Mesodermal cell (in vitro differentiated cells): Measurements from ENCODE around the gene ZNF296.
"Not testable (repeated sequence)": the region's sequence is repeated elsewhere in the genome, so short reads cannot be mapped to it uniquely, and the experiment has no call there.

Experiments
- H3K27ac ChIP-seq: 2 replicates; pipeline ENCODE4 v1.7.0; 2013; ENCODE audit warnings: mild to moderate bottlenecking, low read depth, low read length, moderate library complexity; ENCODE audit not compliant: severe bottlenecking
- H3K36me3 ChIP-seq: 2 replicates; pipeline ENCODE4 v1.7.1; 2013; ENCODE audit warnings: mild to moderate bottlenecking, low read length, moderate library complexity; ENCODE audit not compliant: control insufficient read depth, insufficient read depth
- H3K4me1 ChIP-seq: one replicate; pipeline ENCODE4 v1.7.1; 2013; ENCODE audit warnings: mild to moderate bottlenecking, low read length; ENCODE audit not compliant: insufficient read depth, control insufficient read depth, poor library complexity, severe bottlenecking
- H3K4me3 ChIP-seq: 2 replicates; pipeline ENCODE4 v1.7.0; 2013; ENCODE audit warnings: low read length, control low read depth, mild to moderate bottlenecking; ENCODE audit not compliant: insufficient read depth, poor library complexity, severe bottlenecking; ENCODE audit errors: extremely low read depth
- H3K9me3 ChIP-seq: 2 replicates; pipeline ENCODE4 v1.7.1; 2013; ENCODE audit warnings: mild to moderate bottlenecking, low read length, moderate library complexity; ENCODE audit not compliant: control insufficient read depth
- WGBS, 2 experiments: methylation state at CpG; one replicate each; pipeline ENCODE4 v1.1.5; 2013; ENCODE audit warnings: missing lambda C conversion rate in 2 of 2; ENCODE audit not compliant: insufficient coverage in 2 of 2; 5-methylcytosine and 5-hydroxymethylcytosine counted together

Gene ZNF296

GRCh38 chr19:45117167-45117594 is 40.9 kb upstream of the ZNF296 start:
- Histone ChIP-seq H3K4me1 (no peaks in the 10 kb centered on the region), H3K9me3 (no peaks in the 10 kb centered on the region), H3K27ac (no peak overlapping the region), H3K36me3 (peaks cover 2% of the 10 kb centered on the region), H3K4me3 (no peak overlapping the region)
- 75 to 78% methylated on average over 13 to 16 of the region's 16 CpGs for WGBS, 2 experiments

GRCh38 chr19:45115809-45116615 is 39.7 kb upstream of the ZNF296 start:
- H3K9me3 ChIP-seq, result no peaks in the 10 kb centered on the region
- no peak overlapping the region for H3K27ac ChIP-seq
- WGBS, 2 experiments, result 96 to 97% methylated on average over 19 to 20 of the region's 21 CpGs
- H3K4me1 ChIP-seq, result no peaks in the 10 kb centered on the region
- no peak overlapping the region for H3K4me3 ChIP-seq
- peaks cover 8% of the 10 kb centered on the region for H3K36me3 ChIP-seq

- H3K27ac ChIP-seq, result no peak overlapping the region
- 89 to 96% methylated on average over 3 to 4 of the region's 4 CpGs for WGBS, 2 experiments
- H3K36me3 ChIP-seq, result peaks cover 11% of the 10 kb centered on the region
- H3K4me1 ChIP-seq, result no peaks in the 10 kb centered on the region
- no peak overlapping the region for H3K4me3 ChIP-seq
- no peaks in the 10 kb centered on the region for H3K9me3 ChIP-seq
Observed at GRCh38 chr19:45114116-45114515, 37.8 kb upstream of the ZNF296 start.

- peaks cover 11% of the 10 kb centered on the region for H3K36me3 ChIP-seq
- H3K4me3 ChIP-seq, result no peak overlapping the region
- H3K9me3 ChIP-seq, result no peaks in the 10 kb centered on the region
- H3K4me1 ChIP-seq, result no peaks in the 10 kb centered on the region
- 89 to 90% methylated on average over 7 to 8 of the region's 9 CpGs for WGBS, 2 experiments
- H3K27ac ChIP-seq, result no peak overlapping the region
Observed at GRCh38 chr19:45113628-45114027, 37.4 kb upstream of the ZNF296 start.

- Histone ChIP-seq H3K4me3 (no peak overlapping the region), H3K4me1 (no peaks in the 10 kb centered on the region), H3K9me3 (no peaks in the 10 kb centered on the region), H3K27ac (no peak overlapping the region), H3K36me3 (peaks cover 11% of the 10 kb centered on the region)
- 92% methylated on average over 10 of the region's 11 CpGs for WGBS, 2 experiments
Observed at GRCh38 chr19:45112111-45112827, 36.0 kb upstream of the ZNF296 start.

GRCh38 chr19:45110851-45111266 is 34.6 kb upstream of the ZNF296 start:
- Histone ChIP-seq H3K4me3 (no peak overlapping the region), H3K27ac (no peak overlapping the region), H3K4me1 (no peaks in the 10 kb centered on the region), H3K36me3 (peaks cover 11% of the 10 kb centered on the region), H3K9me3 (no peaks in the 10 kb centered on the region)
- 93 to 94% methylated on average over 3 to 5 of the region's 5 CpGs for WGBS, 2 experiments

- no peaks in the 10 kb centered on the region for H3K9me3 ChIP-seq
- peaks cover 6% of the 10 kb centered on the region for H3K4me1 ChIP-seq
- peaks cover 8% of the 10 kb centered on the region for H3K36me3 ChIP-seq
- H3K4me3 ChIP-seq, result no peak overlapping the region
- no peak overlapping the region for H3K27ac ChIP-seq
- 92% methylated on average over 10 to 11 of the region's 12 CpGs for WGBS, 2 experiments
Observed at GRCh38 chr19:45107621-45108150, 31.4 kb upstream of the ZNF296 start.

- H3K27ac ChIP-seq, H3K4me3 ChIP-seq, H3K9me3 ChIP-seq, H3K4me1 ChIP-seq, H3K36me3 ChIP-seq: not testable (repeated sequence)
- WGBS, 2 experiments, result 85 to 100% methylated on average over 6 to 9 of the region's 11 CpGs
Observed at GRCh38 chr19:45106363-45106762, 30.1 kb upstream of the ZNF296 start.

GRCh38 chr19:45104658-45105349 is 28.5 kb upstream of the ZNF296 start:
- Histone ChIP-seq H3K9me3 (no peaks in the 10 kb centered on the region), H3K36me3 (peaks cover 5% of the 10 kb centered on the region), H3K27ac (no peak overlapping the region), H3K4me1 (peaks cover 17% of the 10 kb centered on the region), H3K4me3 (no peak overlapping the region)
- 89 to 90% methylated on average over 12 to 16 of the region's 16 CpGs for WGBS, 2 experiments

GRCh38 chr19:45103508-45104319 is 27.4 kb upstream of the ZNF296 start:
- H3K4me1 ChIP-seq, result peaks cover 28% of the 10 kb centered on the region
- peaks cover 14% of the 10 kb centered on the region for H3K36me3 ChIP-seq
- H3K27ac ChIP-seq, result no peak overlapping the region
- no peaks in the 10 kb centered on the region for H3K9me3 ChIP-seq
- 76 to 77% methylated on average over 19 to 21 of the region's 26 CpGs for WGBS, 2 experiments
- no peak overlapping the region for H3K4me3 ChIP-seq
